ENCODE results near the gene TMSB15C.
"Not testable (repeated sequence)": the region's sequence is repeated elsewhere in the genome, so short reads cannot be mapped to it uniquely, and the experiment has no call there.

The TMSB15C gene

DNA sequence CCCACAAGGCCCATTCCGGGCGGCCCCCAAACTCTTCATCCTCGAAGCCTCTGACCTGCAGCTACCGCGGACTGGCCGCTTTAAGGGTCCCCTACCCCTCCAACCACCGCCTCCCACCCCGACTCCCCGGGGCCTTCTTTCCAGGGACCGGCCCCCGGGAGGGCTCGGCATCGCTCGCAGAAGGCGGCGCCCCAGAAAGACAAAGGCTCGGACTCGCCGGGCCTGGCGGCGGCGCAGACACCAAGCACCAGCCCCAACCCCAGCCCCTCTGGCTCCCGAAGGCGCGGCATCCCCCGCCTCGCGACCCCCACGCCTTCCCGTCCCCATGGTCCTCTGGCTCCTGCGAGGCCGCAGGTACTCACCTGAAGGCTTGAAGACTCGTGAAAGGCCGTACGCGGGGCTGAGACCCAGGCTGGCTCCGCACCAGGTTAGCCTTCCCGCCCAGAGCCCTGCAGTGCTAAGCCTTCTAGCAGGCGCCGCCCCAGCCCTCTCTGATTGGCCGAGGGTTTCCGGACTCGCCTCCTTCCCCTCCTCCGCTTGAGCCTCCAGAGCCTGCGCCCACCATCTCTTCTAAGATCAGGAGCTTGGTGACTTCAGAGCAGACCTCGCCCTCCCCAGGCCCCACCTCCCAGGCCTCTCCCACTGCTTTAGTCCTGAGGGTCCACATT, at the start of gene TMSB15C:
Gene TMSB15C, minus strand, starts transcription at position 459 of the 668 bp plus-strand sequence.
- DNase-seq: not testable (repeated sequence)

DNA sequence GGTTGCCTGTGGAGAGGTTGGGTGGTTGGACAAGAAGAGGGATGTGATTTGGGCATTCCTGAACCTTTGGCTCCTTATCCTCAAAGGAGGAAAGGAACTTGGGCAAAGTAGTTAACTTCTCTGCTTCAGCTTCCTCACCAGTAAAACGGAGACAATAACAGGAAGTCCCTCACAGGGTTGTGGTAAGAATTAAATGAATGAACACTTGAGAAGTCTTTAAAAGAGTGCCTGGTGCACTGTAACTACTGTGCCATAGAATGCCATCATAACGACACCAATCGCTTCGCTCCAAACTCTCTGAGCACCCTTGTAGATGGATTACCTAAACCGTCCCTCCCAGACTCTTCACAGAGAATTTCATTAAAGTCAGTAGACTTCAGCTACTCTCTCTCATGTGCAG, 46.8 kb upstream of the TMSB15C start:
- DNase-seq: no peak

DNA sequence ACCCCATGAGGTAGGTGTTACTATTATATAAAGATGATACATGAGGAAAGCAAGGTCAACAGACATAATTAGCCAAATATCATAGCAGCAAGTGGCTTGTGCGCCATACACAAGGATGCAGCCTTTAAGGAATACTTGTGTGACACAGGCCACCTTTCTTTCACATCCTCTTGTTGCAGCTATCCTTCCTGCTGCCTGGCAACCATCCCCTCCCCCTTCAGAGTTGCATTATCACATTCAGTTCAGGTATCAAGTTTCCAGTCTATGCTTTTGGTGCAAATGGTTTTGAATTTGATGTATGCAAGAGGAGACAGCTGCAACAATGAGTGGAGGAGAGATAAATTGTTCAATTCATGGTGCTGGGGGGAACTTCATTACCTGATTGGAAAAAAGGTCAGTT, 42.7 kb upstream of the TMSB15C start:
- DNase-seq: peak; percentile 26

DNA sequence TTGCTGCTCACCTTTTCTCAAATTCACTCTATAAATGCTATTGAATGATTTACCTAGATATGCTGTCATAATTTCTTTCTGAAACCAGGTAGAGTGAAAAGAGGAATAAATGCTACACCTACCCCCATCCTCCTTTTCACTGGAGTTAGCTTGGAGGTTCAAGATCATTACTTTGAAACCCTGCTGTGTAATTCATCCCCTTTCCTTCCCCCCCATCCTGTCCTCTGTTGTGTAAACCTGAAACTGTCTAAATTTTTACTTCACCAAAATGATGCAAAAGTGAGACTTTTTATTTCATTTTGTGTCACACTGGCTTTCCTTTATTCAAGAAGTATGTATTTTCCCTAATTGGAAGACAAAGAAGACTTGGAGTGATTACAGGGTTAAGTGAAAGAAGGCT, 41.7 kb upstream of the TMSB15C start:
- no peak for DNase-seq

DNA sequence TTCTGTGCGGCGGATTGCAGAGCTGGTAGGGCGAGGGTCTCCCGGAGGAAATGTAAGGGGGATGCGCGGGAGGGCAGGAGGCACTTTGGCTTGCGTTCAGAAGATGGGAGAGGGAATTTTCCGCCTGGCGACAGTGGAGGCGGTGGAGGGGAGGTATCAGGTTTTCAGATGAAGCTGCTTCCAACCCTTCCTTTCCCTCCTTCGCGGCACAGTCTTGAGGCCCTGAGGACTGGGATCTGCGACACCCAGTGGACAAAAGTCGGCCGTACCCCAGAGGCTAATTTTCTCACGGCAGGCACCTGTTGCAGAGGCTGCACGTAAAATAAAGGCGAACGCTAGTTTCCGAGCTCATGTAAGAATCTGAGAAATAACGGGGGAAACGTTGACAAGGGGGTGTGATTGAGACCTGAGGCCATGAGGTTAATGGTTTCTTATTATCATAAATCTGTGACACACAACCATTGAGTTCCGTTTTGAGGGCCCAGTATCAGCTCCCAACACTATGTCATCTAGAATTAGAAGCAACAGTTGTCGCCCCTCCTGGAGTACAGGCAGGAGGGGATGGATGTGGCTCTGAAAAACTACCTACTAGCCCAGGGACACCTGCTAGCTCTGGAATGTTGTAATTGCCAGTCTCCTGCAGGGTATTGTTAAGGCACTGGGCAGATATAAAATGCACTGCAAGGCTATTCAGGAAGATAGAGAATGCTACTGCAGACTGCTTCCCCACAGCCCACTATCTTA, 37.4 kb upstream of the TMSB15C start:
- peak; percentile 31 for DNase-seq

DNA sequence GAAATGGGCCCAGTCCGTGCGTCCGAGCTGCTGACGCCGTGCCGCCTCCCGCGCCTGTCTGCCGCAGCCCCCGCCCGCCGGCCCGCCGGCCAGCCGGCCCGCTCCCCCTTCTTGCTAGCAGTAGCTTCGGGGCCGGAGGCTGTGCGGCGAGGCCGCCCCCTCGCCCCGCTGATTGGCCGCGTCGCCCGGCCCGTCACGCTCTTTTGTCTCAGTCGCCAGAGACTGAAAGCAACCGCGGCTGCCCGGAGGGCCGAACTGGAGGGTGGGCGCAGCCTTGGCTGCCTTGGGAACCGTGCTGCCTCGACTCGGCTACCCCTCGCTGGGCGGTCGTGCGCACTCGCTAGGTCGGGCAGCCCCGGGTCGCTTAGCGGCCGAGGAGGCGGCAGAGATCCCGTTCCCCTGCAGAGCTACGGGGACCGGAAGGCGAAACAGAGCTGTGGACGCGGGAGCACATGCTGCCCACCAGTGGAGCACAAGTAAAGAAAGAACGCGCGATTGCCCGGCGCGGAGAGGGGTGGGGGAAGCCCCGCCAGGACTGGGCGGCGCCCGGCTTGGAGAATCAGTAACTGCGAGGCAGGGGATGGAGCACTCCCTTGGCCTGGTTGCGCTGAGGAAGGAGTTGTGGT, 36.4 kb upstream of the TMSB15C start, which contains the start of gene ZCCHC18:
Gene ZCCHC18, plus strand, starts transcription at position 198 of the 626 bp plus-strand sequence. CDS start 1,589 bp downstream, outside the sequence.
- peak; percentile 16 for DNase-seq

DNA sequence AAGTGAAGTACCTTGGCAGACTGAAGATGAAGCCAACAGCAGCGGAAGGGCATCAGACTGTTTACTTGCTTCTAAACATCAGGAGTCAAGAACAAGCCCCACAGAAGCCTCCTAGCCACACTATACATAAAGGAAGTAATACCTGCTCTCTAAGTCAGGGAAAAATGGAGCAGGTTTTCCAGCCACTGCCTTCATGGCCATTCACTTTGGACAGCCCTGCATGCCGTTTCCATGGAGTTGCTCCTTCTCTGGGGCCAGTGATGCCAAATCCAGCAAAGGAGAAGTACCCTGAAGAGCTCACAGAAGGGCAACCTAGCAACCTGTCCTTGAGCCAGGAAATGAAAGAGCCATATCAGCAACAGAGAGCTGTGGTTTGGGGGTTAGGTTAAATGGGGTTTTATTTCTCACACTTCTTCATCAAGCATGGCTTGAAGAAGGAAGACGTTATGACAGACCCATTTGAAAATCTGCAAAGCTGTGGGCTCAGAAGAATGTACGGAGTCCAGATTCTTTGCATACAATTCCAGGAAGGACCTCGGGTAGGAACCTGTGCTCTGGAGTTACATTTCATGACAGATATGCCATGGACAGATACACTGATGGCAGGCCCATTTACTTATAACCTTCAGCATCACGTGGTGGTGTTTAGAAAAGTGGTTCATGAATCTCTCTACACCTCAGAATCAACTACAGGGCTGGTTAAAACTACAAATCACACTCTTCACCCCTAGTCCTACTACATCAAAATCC, 34.6 kb upstream of the TMSB15C start:
- not testable (repeated sequence) for DNase-seq

DNA sequence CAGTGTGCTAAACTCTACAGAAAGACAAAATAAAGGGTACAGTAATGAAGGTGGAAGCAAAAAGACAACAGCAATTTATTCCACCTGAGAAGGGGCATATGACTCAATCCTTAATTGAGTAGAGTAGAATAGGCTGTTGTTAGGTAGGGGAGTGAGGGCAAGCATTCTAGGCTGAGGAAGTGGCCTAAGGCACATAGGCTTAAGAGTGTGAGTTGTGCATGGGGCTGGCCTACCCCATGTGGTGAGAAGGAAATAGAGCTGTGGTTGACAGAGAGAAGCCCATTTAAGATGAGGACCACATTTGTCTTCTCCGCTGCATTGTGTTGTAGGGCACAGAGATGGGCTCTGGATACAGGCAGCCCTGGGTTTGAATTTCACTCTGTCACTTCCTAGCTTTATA, 32.9 kb upstream of the TMSB15C start:
- DNase-seq: no peak

DNA sequence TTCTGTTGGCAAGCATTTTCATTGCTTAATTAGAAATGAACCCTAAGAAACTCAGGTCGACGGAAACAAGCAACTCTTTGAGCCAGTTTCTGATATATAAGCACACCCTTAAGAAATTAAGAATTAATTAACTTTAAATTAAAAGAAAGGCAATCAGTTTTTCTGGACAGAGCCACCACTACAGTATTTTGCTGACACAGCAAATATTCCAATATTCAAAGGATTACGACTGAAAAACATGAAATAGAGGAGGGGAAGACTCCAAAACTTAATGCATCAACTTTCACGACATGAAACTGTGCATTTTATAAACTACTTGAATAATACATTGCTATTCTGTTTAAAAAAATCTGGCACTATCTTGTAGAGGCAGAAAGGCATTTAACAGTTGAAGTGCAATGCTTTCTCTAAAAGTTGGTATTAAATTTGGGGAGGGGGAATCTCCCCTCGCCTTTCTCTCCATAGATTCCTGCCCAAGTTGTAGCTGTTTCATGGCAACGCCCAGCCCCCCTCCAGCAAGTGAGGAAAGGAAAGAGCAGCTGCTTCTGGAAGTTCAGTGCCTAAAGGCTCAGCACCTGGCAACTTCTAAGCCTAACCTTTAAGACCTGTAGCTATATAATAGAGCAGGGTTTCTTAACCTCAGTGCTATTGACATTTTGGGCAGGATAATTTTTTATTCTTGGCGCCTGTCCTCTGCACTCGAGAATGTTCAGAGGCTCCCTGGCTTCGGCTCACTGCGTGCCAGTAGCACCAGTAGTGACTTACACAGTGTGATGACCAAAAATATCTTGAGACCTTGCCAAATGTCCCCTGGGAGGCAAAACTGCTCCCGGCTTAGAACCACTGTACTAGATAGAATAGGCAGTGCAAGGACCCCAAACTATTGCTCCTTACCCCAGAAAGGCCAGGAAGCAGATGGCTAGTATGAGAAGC, 29.6 kb upstream of the TMSB15C start:
- DNase-seq: no peak

DNA sequence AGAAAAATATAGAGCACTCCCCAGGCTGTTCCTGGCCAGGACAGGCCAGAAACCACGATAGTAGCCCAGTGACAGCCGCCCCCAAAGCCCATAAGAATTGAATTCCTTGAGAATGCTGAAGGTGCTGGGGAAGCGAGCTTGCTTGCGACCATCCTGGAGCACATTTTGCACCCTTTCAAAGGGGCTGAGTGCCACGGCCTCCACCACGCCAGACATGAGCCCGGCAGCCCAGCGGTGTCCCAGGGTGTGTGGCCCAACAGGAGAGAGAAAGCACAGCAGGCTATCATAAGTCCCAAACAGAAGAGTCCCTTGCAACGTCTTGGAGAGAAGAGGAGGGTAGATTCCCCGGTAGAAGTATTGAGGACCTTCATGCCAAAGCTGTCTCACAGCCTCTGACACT, 28.6 kb upstream of the TMSB15C start:
- DNase-seq: no peak

DNA sequence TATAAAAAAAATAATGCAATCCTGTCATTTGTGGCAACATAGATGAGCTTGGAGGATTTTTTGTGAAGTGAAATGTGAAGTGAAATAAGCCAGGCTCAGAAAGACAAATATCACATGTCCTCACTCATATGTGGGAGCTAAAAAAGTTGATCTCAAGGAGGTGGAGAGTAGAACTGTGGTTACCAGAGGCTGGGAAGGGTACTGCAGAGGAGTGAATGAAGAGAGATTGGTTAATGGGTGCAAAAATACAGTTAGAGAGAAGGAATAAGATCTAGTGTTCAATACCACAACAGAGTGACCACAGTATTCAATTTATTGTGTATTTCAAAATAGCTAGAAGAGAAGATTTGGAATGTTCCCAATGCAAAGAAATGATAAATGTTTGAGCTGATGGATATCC, 22.9 kb upstream of the TMSB15C start:
- no peak for DNase-seq

DNA sequence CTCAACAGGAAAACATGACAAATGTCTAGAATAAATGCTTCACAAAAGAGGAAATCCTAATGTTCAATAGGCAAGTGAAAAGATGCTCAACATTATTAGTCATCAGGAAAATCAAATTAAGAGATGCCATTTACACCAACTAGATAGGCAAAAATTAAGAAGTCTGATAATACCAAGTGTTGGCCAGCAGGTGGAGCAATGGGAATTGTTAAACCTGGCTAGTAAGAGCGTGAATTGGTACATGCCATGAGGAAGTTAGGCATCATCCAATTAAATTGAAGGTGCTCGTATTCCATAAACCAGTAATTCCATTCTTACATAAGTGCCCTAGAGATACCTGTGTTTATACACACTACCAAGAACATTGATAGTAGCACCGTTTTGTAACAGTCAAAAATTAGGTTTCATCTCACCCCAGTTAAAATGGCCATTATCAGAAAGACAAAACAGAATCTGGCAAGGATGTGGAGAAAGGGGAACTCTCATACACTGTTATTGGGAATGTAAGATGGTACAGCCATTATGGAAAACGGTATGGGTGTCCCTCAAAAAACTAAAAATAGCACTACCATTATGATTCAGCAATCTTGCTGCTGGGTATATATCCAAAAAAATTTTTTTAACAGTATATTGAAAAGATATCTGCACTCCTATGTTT, 22.2 kb upstream of the TMSB15C start:
- DNase-seq: peak; percentile 70

DNA sequence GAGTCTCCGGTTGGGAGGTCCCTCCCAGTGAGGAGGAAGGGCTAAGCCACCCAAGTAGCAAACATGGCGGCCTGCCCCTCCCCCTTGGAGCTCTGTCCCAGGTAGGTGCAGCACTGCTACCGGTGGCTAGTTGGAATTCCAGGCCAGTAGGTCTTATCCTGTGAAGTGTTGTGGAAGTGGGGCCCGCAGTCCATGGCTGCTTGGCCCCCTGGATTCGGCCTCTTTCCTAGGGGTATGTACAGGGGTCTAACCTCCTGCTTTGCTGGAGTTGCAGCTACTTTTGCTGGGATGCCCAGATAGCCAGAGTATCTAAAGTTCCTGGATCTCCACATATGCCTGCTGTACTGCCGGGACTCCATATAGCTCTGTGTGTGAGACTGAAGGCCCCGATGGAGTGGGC, 9.9 kb upstream of the TMSB15C start:
- no peak for DNase-seq

DNA sequence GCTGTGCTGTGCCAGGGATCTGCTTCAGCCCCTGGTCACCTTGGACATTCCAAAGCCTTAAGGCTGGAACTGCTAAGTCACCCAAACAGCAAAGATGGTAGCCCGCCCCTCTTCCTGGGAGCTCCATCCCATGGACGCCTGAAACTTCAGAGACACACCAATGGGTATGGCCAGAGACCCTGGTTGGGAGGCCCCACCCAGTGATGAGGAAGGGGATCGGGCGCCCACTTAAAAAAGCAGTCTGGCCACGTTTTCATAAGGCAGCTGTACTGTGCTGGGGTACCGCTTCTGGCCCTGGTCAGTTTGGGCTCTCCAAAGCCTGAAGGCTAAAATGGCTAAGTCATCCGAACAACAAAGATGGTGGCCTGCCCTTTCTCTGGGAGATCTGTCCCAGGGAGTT, 9.4 kb upstream of the TMSB15C start:
- no peak for DNase-seq

DNA sequence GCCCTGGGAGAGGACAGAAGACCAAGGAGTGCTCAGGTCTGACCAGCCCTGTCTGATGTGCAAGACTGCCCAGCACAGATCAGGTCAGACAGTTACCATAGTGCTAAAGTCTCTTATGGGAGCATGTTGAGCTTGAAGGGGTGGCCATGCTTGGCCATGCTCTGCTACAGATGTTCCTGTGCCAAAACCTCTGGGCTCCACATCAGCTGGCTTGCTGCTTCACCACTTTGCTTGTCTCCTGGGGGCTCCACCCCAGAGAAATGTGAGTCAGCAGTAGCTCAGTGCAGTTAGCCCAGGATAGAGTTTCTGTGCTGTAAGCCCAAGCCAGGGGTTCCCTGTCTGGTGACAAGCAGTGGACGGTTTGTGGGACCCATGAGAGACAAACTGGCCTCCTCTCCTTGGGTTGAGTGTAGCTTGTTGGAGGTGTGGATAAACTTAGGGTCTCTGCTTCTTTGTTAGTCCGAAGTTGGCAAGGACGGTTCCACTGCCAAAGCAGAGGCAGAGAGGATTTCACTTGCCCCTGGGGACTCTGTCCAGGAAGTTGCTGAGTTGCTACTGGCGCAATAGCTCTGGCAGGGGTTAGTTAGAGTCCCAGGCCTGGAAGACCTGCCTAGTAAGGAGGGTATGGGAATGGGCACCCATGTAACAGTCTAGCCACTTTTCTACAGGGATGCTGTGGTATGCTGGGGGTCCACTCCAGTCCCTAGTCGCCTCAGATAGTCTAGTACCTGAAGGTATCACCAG, 8.7 kb upstream of the TMSB15C start:
- DNase-seq: no peak

DNA sequence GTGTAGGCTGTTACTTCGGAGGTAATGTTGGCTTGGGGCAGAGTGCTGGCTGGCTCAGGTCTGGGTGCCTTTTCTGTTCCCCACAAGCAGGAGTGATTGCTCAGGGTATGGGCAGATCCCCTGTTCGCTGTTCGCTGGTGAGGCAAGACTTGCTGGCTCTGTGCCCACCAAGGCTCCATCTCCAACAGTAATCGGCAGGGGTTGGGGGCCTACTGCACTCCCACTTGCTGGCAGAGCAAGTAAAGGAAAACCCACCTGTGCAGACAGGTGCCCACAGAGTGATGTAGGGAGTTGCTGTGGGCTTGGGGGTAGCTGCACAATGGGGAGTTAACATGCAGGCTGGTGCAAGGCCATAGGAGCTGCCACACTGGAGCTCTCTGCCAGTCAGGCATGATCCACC, 8.0 kb upstream of the TMSB15C start:
- no peak for DNase-seq

DNA sequence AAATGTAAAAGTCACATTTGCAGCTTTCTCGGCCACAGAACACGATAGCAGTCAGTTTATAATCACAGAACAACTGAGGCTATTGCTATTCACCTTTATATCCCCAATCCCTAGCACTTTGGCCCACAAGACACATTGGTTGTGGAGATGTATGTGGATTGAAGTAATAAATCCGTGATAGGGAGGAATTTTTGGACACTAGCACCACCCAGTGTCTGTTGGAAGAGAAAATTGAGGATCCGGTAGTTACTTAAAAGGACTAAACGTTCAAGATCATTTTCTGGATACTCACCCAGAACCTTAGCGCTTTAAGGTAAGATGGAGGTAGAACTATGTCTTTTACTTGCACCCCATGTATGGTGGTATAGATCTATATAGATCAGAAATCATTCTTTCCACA, 1.8 kb upstream of the TMSB15C start:
- not testable (repeated sequence) for DNase-seq

DNA sequence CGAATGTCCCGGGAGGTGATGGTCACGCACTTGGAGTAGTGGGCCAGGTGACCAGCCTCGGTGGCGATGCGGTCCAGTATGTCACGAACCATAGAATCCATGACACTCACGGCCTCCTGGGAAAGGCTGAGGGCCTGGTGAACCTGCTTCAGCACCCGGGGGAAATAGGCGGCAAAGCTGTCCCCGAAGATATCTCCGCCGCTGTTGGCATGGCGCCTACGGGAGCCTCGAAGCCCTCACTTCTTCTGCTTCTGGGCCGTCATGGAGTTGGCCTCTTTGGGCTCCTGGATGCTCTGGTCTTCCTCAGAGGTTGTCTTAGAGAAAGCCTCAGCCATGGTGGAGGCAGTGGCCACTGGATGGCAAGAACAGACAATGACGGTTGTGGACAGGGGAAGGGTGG, 13.4 kb downstream of the TMSB15C start:
- not testable (repeated sequence) for DNase-seq

DNA sequence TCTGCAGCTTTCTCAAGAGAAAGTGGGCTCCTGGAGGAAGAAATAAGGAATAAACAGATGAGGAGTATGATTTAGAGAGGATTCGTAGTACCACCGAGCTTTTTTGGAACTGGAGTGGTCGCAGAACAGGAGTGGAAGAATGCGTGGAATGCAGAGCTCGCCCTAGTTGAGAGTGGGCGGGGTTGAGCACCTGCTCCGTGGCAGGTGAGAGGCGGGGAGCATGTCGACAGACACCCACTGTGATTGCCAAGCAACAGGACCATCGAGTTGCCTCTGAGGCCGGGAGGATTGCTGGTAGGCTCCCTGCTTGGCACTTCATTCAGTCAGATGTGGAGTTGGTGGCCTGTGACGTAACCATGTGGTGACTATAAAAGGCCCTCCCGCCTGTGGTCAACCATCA, 21.1 kb downstream of the TMSB15C start:
- DNase-seq: not testable (repeated sequence)

DNA sequence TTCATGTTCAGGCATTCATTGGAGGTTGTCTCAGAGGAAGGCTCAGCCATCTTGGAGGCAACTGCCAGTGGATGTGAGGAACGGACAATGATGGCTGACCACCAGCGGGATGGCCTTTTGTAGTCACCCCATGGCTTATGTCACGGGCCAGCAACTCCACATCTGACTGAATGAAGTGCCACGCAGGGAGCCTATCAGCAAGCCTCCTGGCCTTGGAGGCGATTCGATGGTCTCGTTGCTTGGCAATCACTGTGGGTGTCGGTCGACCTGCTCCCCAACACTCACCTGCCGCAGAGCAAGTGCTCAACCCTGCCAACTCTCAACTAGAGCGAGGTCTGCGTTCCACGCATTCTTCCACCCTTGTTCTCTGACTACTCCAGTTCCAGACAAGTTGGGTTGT, 28.9 kb downstream of the TMSB15C start:
- DNase-seq: no peak

DNA sequence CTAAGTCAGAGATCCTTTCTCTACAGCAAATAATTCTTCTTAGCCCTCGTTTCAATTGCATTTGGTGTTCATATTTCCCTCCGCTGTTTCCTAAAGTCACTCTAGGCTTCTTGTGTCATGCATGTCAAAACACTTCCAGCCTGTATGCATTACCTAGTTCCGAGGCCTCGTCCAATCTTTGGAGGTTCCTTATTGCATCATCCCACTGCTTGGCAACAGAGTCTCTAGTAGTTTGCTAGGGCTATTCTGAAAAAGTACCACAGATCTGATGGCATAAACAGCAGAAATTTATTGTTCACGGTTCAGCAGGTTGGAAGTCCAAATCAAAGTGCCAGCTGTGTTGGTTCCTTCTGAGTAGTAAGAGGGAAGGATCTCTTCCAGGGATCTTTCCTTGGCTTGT, 30.4 kb downstream of the TMSB15C start:
- no peak for DNase-seq
